Testis (tissue), 3 donors: ENCODE results near the gene CEP85. TPM values are rescaled to one million over a fixed set of nuclear protein-coding genes. Genes with fewer than 3 reads are reported as not detected.

Experiments used
- DNase-seq: peaks from one replicate; pipeline ENCODE4 v3.0.0-alpha.2; 2019
- H3K27ac ChIP-seq, 2 donors: fragments of 200-600 bp; sonication (generic); one replicate each; pipeline ENCODE4 v1.5.1; 2019
- H3K27me3 ChIP-seq: fragments of 200-600 bp; sonication (generic); one replicate; pipeline ENCODE4 v1.5.1; 2019
- H3K36me3 ChIP-seq: fragments of 200-600 bp; sonication (generic); one replicate; pipeline ENCODE4 v1.5.1; 2017; ENCODE audit warnings: low read depth; ENCODE audit errors: missing control alignments
- H3K4me1 ChIP-seq: fragments of 200-600 bp; sonication (generic); one replicate; pipeline ENCODE4 v1.5.1; 2019
- H3K4me3 ChIP-seq, 2 donors: fragments of 200-600 bp; sonication (generic); one replicate each; pipeline ENCODE4 v1.5.1; 2017 to 2019
- H3K9me3 ChIP-seq: fragments of 200-600 bp; sonication (generic); one replicate; pipeline ENCODE4 v1.5.1; 2017
- CTCF ChIP-seq, 3 experiments: fragments of 450-650 bp in 2 of 3; fragments of 200-600 bp in 1 of 3; sonication (generic) in 1 of 3; IDR thresholded peaks; one replicate each; pipeline ENCODE4 v1.5.1; 2016 to 2019; ENCODE audit warnings: antibody characterized with exemption in 3 of 3, mild to moderate bottlenecking in 2 of 3, moderate library complexity in 1 of 3
- POLR2A ChIP-seq: fragments of 450-650 bp; IDR thresholded peaks from one replicate; pipeline ENCODE4 v1.6.1; 2017; ENCODE audit warnings: antibody characterized with exemption, mild to moderate bottlenecking, moderate library complexity
- WGBS, 2 donors: methylation state at CpG; one replicate each; pipeline ENCODE4 v1.1.5; 2018; 5-methylcytosine and 5-hydroxymethylcytosine counted together
- intact Hi-C: fragments of 100-400 bp; cut with DNase I; formaldehyde crosslinking; loops from one replicate; pipeline ENCODE4 v1.15.1; 2023; ENCODE audit warnings: low total_unique reads
- polyA plus RNA-seq: library from polyadenylated mRNA; stranded (reverse); fragments of 350-450 nt; fragmentation: Illumina TruSeq; extraction: RNeasy Lipid Tissue Mini Kit (QIAGEN cat#74804); gene quantifications from one replicate; pipeline ENCODE4 v1.2.3, GENCODE V29; 2014; ENCODE audit warnings: low read depth, low replicate concordance; ENCODE audit not compliant: insufficient read depth
- total RNA-seq, 2 donors: library from RNA; depleted of rRNA; stranded (reverse); fragments of >200 nt; gene quantifications; one replicate each; pipeline ENCODE4 v1.2.3, GENCODE V29; 2016

CEP85 gene
- total and polyA plus RNA-seq, 3 donors from 2014 or later = 52.1 to 82.5 (median 61.8) TPM

GRCh38 chr1:26280333-26281042 lies 46.5 kb downstream of the CEP85 start:
- TF ChIP-seq POLR2A (no peak), CTCF (IDR thresholded peaks at IDR 0.05) (no peak)
- 1 to 33% methylated on average over 12 to 20 of the region's 20 CpGs for WGBS, 2 donors
- peaks cover 44% of the 10 kb centered on the region for H3K4me1 ChIP-seq

GRCh38 chr1:26281091-26281958 lies 47.3 kb downstream of the CEP85 start:
- no peak for TF ChIP-seq CTCF (IDR thresholded peaks at IDR 0.05)
- TF ChIP-seq POLR2A = no peak
- no peak for DNase-seq
- peaks cover 36% of the 10 kb centered on the region for H3K4me1 ChIP-seq
- WGBS, 2 donors = 90 to 93% methylated on average over 4 to 5 of the region's 5 CpGs
- no peaks in the 10 kb centered on the region for H3K36me3 ChIP-seq
- no peaks in the 10 kb centered on the region for H3K27me3 ChIP-seq
- intact Hi-C loops = no loop called here
- no peak overlapping the region for H3K4me3 ChIP-seq
- no peaks in the 10 kb centered on the region for H3K9me3 ChIP-seq
- peak overlapping the region in 1 of 2 donors; percentile 87 for H3K27ac ChIP-seq

More at GRCh38 chr1:26280333-26281042, 46.5 kb downstream of the CEP85 start:
- no peak for DNase-seq
- intact Hi-C loops = no loop called here
- Histone ChIP-seq H3K27me3 (no peaks in the 10 kb centered on the region), H3K9me3 (no peaks in the 10 kb centered on the region), H3K27ac (peak overlapping the region; percentile 75 to 87), H3K4me3 (peak overlapping the region; percentile 72 to 81), H3K36me3 (no peaks in the 10 kb centered on the region)

DNA sequence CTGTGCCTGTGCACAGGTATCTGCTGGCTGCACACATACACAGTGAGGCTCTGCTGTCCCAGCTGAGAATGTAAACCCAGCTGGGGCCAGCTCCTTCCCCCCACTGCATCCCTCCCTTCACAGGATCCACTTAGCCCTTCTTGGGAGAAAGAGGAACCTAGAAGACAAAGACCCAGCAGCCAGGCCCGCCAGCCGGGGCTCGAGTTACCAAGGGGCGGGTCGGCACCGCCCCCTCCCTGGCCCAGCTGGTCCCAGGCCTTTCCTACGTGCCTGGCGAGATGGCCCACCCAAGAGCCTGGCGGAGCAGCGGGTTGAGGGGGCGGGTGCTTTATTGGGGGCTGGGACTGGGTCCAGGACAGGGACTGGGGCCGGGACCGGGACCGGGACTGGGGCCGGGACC lies 48.0 kb downstream of the CEP85 start:
- no peaks in the 10 kb centered on the region for H3K36me3 ChIP-seq
- no peak overlapping the region for H3K4me3 ChIP-seq
- peak; percentile 52 for DNase-seq
- intact Hi-C loops = no loop called here
- peak overlapping the region; percentile 44 to 50 for H3K27ac ChIP-seq
- no peak for TF ChIP-seq POLR2A
- TF ChIP-seq CTCF (IDR thresholded peaks at IDR 0.05) = no peak
- H3K4me1 ChIP-seq = peaks cover 32% of the 10 kb centered on the region
- WGBS, 2 donors = 45% methylated on average over 15 of the region's 15 CpGs; no CpG with 5 or more reads in 1 of the 2 donors
- no peaks in the 10 kb centered on the region for H3K9me3 ChIP-seq
- no peaks in the 10 kb centered on the region for H3K27me3 ChIP-seq

- H3K27ac ChIP-seq = peak overlapping the region; percentile 44 to 50
- H3K4me1 ChIP-seq = peaks cover 32% of the 10 kb centered on the region
- no peaks in the 10 kb centered on the region for H3K27me3 ChIP-seq
- no peak for TF ChIP-seq POLR2A
- no peak for TF ChIP-seq CTCF (IDR thresholded peaks at IDR 0.05)
- intact Hi-C loops = no loop called here
- DNase-seq = no peak
- H3K36me3 ChIP-seq = no peaks in the 10 kb centered on the region
- H3K9me3 ChIP-seq = no peaks in the 10 kb centered on the region
- WGBS, 2 donors = 64 to 82% methylated on average over 13 to 22 of the region's 22 CpGs
- no peak overlapping the region for H3K4me3 ChIP-seq
Measured at GRCh38 chr1:26282401-26282918, 48.5 kb downstream of the CEP85 start.
